ENCODE data around the gene FGD3.

- no peak for TF ChIP-seq GATA3 (IDR thresholded peaks at IDR 0.05; ENCODE audit: low read depth, low read length)
- no peak for TF ChIP-seq GATA2 (IDR thresholded peaks at IDR 0.05; ENCODE audit: low read depth, low read length)
These were observed 117.2 kb downstream of the FGD3 start for GRCh38 chr9:93064392-93065134.
